ENCODE measurements around the gene DDX43.

GRCh38 chr6:73394577-73395354, at the start of gene DDX43:
- TF ChIP-seq POLR2AphosphoS5 (IDR thresholded peaks at IDR 0.05) (no peak), CTCF (IDR thresholded peaks at IDR 0.05; ENCODE audit: poor library complexity, severe bottlenecking) (no peak), MXI1 (conservative IDR thresholded peaks at IDR 0.05; ENCODE audit: poor library complexity, severe bottlenecking) (no peak), EP300 (conservative IDR thresholded peaks at IDR 0.05; ENCODE audit: poor library complexity, severe bottlenecking) (no peak), SMC3 (conservative IDR thresholded peaks at IDR 0.05; ENCODE audit: poor library complexity) (no peak), EZH2 (IDR thresholded peaks at IDR 0.05; ENCODE audit: borderline replicate concordance, insufficient read depth, low read length, poor library complexity, severe bottlenecking) (no peak), RAD21 (conservative IDR thresholded peaks at IDR 0.05) (no peak), REST (IDR thresholded peaks at IDR 0.05; ENCODE audit: borderline replicate concordance) (no peak)
